MM.1S (cell line): Measurements from ENCODE around the gene FHIT.

Experiments used
- CTCF ChIP-seq: fragments of 300-600 bp; sonication (generic); IDR thresholded peaks from 2 replicates; pipeline ENCODE4 v1.5.1; 2016; ENCODE audit warnings: antibody characterized with exemption, low read length, mixed read lengths
- EZH2 ChIP-seq: fragments of 300-600 bp; sonication (generic); optimal IDR thresholded peaks from 2 replicates; pipeline ENCODE3; 2017; ENCODE audit warnings: low read depth, mild to moderate bottlenecking, antibody characterized with exemption, low read length, mixed read lengths

DNA sequence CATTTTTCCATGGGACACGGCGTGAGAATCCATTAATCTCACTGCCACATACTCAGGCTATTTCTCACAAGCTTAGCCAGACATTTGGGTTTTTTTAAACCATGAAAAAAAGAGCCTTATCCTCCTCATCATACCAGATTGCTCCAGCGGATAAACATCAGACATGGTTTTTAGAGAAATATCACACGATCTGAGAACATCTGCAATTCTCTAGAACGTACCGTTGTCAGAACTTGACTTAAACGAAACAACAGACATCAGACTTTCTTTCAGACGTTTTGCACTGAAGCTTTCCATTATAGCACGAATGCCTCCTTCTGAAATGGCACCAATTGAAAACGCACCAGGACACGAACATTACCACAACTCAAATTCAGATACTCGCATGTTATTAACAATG is 1457.3 kb downstream of the FHIT start:
- TF ChIP-seq CTCF (no peak), EZH2 (no peak)
